GM19328 (cell line): Measurements from ENCODE around the gene CATSPERB.
"Not testable (repeated sequence)": the region's sequence is repeated elsewhere in the genome, so short reads cannot be mapped to it uniquely, and the experiment has no call there.

Experiments
- ATAC-seq: cut with Tn5 transposase; IDR thresholded peaks from one replicate; pipeline ENCODE4 v1.9.1; 2021; ENCODE audit warnings: mild to moderate bottlenecking, moderate library complexity; ENCODE audit not compliant: unreplicated experiment

Gene CATSPERB

DNA sequence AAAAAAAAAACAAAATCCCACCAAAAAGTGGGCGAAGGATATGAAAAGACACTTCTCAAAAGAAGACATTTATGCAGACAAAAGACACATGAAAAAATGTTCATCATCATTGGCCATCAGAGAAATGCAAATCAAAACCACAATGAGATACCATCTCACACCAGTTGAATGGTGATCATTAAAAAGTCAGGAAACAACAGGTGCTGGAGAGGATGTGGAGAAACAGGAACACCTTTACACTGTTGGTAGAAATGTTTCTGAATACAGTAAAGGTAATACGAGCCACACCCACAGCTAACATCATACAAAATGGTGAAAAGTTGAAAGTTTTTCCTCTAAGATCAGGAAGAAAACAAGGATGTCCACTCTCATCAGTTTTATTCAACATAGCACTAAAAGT is 8.0 kb upstream of the CATSPERB start:
- not testable (repeated sequence) for ATAC-seq

DNA sequence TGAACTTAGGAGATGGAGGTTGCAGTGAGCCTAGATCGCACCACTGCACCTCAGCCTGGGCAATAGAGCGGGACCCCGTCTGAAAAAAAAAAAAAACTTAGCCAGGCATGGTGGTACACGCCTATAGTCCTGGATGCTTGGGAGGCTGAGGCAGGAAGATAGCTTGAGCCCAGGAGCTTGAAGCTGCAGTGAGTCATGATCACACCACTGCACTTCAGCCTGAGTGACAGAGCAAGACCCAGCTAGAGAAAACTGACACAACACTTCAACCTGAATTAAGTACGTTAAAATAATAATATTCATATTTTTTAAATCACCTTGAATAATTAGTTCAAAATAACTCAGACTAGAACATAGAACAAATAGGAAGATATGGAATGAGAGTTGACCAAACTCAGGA is 5.7 kb upstream of the CATSPERB start:
- no peak for ATAC-seq

DNA sequence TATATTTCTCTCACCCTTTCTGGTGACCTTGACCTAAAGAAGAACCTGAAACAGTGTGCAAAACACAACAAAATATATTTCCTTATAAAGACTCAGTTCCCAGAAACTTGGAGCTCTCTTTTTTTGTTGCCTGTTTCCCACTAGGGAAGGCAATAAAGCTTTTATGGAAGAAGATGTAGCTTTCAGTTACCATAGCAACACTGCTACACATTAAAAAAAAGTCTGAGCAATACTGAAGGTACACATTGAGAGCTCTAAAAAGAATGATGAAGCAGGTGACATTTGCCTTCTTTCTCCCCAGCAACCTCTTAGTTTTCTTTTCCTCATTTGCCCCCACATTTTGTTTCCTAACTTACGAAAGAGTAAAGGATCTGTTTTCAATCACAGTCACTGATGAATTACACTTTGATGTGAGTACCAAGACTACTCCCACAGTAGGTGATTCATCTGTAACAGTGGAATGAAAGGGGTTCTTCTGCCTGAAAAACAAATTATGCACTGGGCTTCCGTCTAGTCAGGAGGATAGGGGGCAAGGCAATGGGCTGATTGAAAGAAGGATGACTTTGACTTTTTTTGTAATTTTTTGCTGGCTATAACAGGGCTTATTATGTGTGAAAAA is 1.1 kb upstream of the CATSPERB start:
- no peak for ATAC-seq

DNA sequence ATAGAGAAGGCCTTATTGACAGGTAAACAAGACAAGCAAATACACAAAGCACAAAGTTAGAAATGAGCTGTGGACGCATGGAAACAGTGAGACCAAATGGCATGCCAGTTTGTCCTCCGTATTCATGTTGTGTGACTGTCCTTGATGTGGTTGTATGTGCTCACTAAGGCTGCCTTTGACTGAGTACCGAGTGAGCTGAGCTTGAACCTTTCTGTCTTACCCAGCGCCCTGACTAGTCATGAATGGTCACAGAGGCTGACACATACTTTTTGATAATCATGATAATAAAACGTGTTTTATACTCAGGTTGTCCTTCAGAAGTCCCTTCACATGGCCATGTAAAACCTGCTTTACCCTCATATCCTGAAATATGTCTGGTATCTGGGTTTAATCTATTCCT is 553 bp upstream of the CATSPERB start:
- no peak for ATAC-seq

DNA sequence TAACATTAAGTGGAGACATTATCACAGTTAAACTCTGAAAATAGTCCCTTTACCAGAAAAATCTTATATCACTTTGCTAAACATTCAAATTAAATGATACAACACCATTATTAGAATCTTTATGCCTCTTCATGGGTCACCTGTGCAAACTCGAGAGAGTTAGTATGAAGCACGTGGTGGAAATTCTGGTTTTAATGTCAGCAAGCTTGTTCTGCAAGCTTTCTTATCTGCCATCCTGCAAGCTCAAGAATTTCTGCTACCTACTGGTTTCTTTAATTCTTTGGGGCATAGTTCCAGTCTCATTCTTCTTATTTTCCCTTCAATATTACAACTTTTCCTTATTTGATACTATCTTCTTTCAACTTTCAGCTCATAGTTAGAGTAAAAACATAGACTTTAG is 868 bp downstream of the CATSPERB start:
- ATAC-seq = no peak

DNA sequence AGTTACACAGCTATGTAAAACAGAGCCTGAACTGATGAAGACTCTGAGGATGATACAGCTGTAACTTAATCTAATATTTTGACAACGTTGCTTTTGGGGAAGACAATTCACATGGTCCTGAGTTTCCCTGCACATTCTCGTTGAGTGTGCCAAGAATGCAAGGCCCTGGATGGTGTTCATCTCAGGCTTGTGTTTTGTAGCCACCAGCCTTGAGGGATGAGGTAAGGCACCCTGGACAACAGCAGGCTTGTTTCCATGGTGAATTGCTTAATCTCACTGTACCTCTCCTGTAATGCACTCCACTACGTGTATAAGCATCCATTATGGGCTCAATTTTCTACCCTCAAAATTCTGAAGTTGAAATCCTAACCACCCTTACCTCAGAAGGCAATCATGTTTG is 2.1 kb downstream of the CATSPERB start:
- no peak for ATAC-seq

DNA sequence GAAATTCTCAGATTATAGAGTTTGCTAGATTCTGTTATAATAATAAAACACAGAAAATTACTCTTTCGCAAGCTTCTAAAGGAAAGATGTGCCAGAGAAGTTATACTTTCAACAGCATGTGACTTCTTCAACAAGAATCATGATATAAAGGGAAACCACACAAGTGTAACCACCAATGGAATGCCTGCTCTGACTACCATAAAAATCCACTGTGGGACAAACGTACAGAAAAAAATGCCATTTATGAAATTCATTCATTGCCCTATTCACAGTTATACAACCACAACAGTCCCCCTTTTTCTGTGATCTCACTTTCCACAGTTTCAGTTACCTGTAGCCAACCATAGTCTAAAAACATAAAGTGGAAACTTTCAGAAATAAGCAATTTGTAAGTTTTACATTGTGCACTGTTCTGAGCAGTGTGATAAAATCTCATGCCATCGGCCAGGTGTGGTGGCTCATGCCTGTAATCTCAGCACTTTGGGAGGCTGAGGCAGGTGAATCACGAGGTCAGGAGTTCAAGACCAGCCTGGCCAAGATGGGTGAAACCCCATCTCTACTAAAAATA is 3.2 kb downstream of the CATSPERB start:
- no peak for ATAC-seq

DNA sequence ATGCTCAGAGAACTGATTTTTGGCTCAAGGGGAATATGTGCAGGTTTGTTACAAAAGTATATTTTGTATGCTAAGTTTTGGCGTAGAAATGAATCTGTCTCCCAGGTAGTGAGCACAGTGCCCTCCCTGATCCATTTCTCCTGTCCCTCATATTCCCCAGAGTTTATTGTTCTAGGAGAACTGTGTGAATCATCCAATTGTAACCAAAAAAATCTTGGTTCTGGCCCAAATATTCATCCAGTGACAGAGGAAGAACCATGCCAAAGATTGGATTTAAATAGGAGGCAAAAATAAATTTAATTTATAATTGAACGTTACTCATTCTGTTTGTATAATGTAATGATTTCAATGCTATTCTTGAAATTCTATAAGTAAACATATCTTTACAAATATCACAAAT is 4.8 kb downstream of the CATSPERB start:
- ATAC-seq = no peak

DNA sequence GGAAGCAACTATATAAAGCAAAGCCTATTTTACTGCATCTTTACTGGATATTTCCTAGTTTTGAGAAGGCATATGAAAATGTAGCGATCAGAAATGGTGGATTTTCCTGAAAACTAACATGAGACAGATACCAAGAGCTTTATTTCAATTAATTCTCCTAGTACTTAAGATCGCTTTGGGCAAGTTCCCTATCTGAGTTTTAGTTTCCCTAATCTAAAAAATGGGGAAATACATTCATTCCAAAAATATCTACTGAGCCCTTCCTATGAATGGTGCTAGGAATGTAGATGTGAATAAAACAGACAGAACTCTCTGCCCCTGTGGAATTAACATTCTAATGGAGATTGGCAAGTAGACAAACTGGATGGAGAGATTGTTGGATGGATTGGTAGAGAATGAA is 8.4 kb downstream of the CATSPERB start:
- no peak for ATAC-seq

DNA sequence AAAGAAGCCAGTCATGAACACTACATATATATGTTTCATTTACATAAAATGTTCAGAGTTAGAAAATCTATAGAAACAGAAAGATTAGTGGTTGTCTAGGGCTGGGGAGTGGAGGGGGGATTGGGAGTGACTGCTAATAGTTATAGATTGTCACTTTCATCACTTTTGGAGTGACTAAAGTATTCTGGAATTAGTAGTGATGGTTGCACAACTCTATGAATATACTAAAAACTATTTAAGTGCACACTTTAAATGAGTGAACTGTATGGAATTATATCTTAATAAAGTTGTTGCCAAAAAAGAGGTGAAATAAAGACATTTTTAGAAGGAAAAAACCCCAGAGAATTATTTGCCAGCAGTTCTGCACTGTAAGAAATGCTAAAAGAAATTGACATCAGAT is 9.5 kb downstream of the CATSPERB start:
- ATAC-seq = no peak

DNA sequence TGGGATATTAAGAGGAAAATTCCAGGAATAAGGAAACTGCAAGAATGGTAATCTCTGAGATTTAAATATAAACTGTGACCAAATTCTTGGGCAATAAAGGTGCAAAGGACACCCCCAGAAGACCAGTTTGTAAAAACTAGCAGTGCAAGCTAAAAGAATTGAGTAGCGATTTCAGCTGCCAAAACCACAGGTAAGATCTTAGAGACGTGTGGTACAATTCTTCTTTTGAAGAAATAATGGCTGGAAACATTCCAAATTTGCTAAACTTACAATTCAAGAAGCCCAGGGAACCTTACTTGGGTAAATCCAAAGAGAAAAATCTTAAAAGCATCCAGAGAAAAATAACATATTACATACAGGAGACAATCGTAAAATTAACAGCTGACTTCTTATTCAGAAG is 12.0 kb downstream of the CATSPERB start:
- ATAC-seq = no peak

DNA sequence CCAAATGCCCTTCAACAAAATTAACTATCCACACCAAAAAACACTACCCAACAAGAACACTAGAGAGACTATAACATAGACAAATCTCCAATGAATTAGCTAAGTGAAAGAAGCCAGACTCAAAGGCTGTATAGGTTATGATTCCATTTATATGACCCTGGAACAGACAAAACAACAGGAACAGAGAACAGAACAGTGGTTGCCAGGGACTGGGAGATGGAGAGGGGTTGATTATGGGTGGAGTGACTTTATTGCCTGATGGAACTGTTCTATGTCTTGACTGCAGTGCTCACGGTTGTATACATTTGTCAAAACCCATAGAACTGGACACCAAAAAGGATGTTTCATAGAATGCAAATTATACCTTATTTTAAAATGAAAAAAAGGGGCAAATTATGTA is 14.9 kb downstream of the CATSPERB start:
- ATAC-seq = no peak

DNA sequence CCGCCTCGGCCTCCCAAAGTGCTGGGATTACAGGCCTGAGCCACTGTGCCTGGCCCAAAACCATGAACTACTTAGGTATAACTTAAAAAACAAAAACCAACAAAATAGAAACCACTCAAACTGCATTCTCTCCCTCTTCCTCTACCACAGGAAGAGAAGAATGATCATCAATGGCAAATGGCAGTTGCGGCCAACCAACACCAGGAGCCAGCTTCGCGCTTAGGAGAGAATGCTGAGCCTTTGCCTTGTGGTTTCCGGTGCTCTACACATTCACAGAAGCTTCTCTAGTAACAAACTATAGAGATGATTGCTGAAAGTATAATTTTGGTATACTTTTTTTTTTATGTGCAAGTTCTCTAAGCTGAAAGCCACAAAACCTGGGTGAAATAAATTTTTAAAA is 17.1 kb downstream of the CATSPERB start:
- no peak for ATAC-seq

DNA sequence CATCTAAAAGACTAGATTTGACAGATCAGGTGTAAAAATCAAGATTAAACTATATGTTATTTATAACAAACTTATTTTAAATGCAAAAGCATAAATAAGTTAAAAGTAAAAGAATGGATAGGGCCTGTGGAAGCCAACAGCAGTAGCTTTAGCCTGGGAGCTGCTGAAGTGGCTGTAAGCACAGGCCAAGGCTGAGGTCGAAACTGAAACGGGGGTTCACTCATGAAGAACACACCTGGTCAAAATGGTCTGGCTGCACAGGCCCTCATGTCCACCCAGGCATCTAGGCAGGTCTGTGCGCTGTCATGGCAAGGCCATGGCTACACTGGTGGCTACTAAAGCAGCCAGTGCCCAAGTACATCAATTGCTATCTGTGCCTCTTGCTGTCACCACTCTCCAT is 23.1 kb downstream of the CATSPERB start:
- ATAC-seq = no peak

DNA sequence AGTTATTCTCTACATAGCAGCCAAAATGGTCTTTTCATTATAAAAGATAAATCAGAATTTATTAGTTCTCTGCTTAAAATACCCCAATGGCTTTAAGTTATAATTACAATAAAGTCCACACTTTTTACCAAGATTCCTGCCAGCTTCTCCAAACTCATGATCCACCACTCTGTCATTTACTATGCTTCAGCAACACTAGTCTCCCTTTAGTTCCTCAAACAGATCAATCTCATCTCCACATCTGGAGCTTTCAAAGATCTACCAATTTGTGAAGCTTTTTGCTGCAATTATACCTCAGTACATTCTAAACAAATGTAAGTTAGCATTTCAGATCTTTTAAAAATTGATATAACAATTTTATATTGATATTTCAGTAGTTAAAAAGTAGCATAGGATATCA is 24.9 kb downstream of the CATSPERB start:
- ATAC-seq = no peak

DNA sequence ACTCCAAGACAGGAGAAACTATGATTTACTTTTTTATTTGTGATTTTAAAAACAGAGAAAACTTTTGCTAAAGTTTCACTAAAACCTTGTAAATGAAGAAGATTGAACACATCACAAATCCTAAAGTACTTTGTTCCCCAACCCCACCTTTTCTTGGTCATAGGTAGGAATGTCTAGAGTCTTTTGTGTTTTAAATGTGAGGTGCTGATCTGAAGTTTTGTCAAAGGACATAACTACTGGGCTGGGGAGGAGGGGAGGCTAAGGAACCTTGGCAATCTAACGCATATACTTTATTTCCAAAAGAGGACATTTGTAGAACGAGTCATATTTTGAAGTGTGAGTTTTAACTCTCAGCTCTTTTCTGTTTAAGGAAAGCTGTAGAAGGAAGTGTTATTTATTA is 37.2 kb downstream of the CATSPERB start:
- no peak for ATAC-seq

DNA sequence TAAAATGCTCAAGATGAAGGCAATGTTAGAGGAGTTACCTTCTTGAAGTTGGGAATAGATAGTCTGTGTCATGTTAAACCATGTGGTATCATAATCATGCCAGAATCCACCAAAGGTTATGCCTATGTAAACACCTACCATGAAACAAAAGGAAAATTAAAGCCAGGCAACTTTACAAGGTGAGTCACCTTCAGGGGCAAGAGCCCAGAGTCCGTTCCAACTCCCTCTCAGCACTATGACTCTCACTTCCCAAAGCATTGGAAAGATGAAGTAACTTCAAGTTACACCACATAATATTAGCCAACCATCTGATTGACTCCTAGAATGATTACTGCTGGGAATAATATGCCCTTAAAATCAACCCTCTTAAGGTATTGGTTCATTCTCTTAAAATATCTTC is 38.5 kb downstream of the CATSPERB start:
- no peak for ATAC-seq

DNA sequence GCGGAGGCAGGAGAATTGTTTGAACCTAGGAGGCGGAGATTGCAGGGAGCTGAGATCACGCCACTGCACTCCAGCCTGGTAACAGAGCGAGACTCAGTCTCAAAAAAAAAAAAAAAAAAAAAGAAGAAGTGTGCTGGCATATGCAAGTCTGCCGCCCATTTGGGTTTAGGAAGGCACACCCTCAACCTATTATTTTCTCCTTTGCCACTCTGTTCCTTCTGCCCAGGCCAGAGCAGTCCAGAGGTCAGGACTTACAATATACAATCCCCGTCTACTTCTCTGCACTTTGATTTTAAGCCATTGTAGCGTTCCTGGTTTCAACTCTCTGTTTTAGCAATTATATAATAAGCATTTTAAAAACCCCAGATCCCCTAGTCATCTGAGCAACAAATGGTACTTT is 39.8 kb downstream of the CATSPERB start:
- no peak for ATAC-seq

DNA sequence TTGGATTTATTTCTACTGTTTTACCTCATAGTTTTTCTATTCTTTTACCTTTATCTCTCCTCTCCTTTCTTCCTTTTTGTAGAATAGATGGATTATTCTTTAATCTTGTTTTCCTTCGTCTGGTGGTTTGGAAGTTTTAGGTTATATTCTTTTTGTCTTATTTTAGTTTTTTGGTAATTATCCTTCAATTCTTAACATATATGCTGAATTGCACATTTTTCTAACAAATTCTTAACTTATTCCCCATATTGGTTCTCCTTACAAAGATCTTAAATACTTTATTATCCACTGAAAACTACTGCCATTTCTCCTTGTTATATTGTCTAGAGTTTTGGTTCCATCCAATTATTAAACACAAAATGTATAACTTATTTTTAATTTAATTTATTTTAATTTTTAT is 42.3 kb downstream of the CATSPERB start:
- ATAC-seq = no peak

DNA sequence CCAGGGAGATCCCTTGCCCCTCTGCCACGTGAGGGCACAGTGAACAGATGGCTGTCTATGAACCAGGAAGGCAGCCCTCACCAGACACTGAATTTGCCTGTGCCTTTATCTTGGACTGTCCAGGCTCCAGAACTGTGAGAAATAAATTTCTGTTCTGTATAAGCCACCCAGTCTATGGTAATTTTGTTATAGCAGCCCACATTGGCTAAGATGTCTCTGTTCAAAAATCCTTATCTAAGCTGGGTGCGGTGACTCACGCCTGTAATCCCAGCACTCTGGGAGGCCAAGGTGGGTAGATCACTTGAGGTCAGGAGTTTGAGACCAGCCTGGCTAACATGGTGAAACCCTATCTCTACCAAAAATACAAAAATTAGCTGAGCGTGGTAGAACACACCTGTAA is 44.5 kb downstream of the CATSPERB start:
- ATAC-seq = not testable (repeated sequence)

DNA sequence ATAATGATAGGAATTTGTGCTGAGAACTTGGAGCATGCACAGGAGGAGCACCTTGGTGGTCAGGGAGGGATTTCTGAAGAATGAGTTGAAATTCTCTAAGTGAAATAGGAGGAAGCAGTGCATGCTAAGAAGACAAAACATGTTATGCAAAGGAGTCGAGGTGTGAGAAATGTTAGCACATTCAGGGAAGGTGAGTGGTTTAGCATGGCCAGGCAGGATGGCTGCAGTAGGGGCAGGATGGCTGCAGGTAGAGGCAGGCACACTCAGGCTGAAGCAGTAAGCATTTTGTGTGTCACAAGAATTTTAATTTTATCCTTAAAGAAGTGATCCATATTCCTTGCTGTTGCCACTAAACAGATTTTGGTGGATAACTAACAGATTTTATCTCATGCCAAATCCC is 46.3 kb downstream of the CATSPERB start:
- no peak for ATAC-seq

DNA sequence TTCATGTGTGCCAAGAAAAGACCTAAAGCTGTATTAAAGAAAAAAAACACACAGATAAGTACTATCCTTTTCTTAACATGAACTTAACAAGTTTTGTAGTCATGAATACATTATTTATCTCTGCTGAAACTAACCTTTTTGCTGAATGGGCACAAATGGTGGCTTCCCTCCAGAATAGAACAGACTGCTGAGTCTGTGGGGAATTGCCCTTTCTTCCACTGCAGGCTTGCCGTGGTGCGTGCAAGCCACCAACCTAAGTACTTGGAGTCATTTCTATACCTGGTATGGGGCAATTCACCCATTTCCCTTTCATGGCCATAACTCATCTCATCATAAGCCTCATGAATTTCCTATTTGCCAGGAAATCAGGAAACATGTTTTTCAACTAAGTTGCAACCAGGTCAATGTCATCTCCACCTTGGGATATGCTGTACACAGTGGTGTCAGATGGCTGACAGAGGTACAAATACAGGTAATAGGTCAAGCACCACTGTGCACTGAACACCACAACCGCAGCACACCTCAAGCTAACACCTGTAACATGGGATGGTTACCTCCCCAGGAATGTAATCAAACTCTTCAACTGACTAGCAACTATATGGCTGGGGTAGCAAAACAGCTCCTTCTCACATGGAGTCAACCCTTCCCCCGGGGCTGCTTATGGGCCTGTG is 49.9 kb downstream of the CATSPERB start:
- ATAC-seq = no peak

DNA sequence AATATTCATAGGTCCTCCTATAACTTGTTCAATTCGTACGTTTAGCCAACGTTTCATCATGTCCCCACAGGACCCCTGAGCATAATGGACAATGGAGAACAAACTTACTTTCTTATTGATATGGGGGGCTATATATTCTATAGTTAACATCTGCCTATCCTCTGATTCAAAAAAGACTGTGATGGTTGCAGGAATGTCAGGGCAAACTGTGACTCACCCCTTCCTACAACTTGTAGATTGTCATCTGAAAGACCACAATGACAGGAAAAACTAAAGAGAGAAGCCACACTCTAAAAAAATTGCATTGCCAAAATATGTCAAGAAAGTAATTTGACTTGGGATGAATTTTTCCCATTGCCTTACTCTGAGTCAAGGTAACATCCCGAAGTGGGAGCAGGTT is 50.8 kb downstream of the CATSPERB start:
- ATAC-seq = no peak
